GM23338 (cell line): Measurements from ENCODE around the gene NME1. TPM values are rescaled to one million over a fixed set of nuclear protein-coding genes. Genes with fewer than 3 reads are reported as not detected.

Experiments
- ATAC-seq: fragments of 200-7000 bp; cut with Tn5 transposase; 3 replicates; pipeline ENCODE4 v1.9.1; 2020
- DNase-seq: peaks from one replicate; pipeline ENCODE4 v3.0.0-alpha.2; 2015; ENCODE audit warnings: low spot score
- H2AFZ ChIP-seq: fragments of 200-600 bp; sonication (generic); 2 replicates; pipeline ENCODE4 v1.8.0; 2016; ENCODE audit warnings: antibody characterized with exemption, mild to moderate bottlenecking, moderate library complexity
- H3F3A ChIP-seq: fragments of 200-600 bp; sonication (generic); replicated peaks from 2 replicates; pipeline ENCODE4 v1.8.0; 2017; ENCODE audit warnings: antibody characterized with exemption, mixed run types, low read depth
- H3K27ac ChIP-seq: fragments of 200-600 bp; sonication (generic); 2 replicates; pipeline ENCODE4 v1.6.1; 2016; ENCODE audit warnings: low read depth
- H3K27me3 ChIP-seq: fragments of 200-600 bp; sonication (generic); 2 replicates; pipeline ENCODE4 v1.8.0; 2016; ENCODE audit warnings: mild to moderate bottlenecking, mixed run types, moderate library complexity; ENCODE audit not compliant: insufficient read depth
- H3K36me3 ChIP-seq: fragments of 200-600 bp; sonication (generic); 2 replicates; pipeline ENCODE4 v1.8.0; 2016; ENCODE audit warnings: mild to moderate bottlenecking; ENCODE audit not compliant: insufficient read depth
- H3K4me1 ChIP-seq: fragments of 200-600 bp; sonication (generic); 2 replicates; pipeline ENCODE4 v1.8.0; 2016; ENCODE audit warnings: mild to moderate bottlenecking, moderate library complexity; ENCODE audit not compliant: insufficient read depth
- H3K4me2 ChIP-seq: fragments of 200-600 bp; sonication (generic); 2 replicates; pipeline ENCODE4 v1.7.1; 2017; ENCODE audit warnings: mixed run types
- H3K4me3 ChIP-seq: fragments of 200-600 bp; sonication (generic); 2 replicates; pipeline ENCODE4 v1.6.1; 2016; ENCODE audit warnings: mixed run types
- H3K79me2 ChIP-seq: fragments of 200-600 bp; sonication (generic); replicated peaks from 2 replicates; pipeline ENCODE4 v1.8.0; 2017; ENCODE audit warnings: mild to moderate bottlenecking; ENCODE audit not compliant: insufficient read depth
- H3K9me2 ChIP-seq: fragments of 200-600 bp; sonication (generic); 2 replicates; pipeline ENCODE4 v1.8.0; 2017; ENCODE audit not compliant: insufficient read depth
- H4K20me1 ChIP-seq: fragments of 200-600 bp; sonication (generic); replicated peaks from 2 replicates; pipeline ENCODE4 v1.8.0; 2017; ENCODE audit warnings: mild to moderate bottlenecking; ENCODE audit not compliant: insufficient read depth
- H3K27ac Mint-ChIP-seq: 2 replicates; pipeline ENCODE4 v1.8.0; 2020; ENCODE audit warnings: inconsistent platforms, mild to moderate bottlenecking, moderate library complexity, mixed read lengths
- H3K27me3 Mint-ChIP-seq: 3 replicates; pipeline ENCODE4 v1.8.0; 2022; ENCODE audit warnings: low read depth, mild to moderate bottlenecking, moderate library complexity, mixed read lengths, inconsistent platforms; ENCODE audit not compliant: insufficient read depth, poor library complexity
- H3K36me3 Mint-ChIP-seq: 3 replicates; pipeline ENCODE4 v1.8.0; 2021; ENCODE audit warnings: low read depth, mild to moderate bottlenecking, inconsistent platforms, moderate library complexity, mixed read lengths
- H3K4me1 Mint-ChIP-seq: 3 replicates; pipeline ENCODE4 v1.8.0; 2020; ENCODE audit warnings: mild to moderate bottlenecking, inconsistent platforms, mixed read lengths
- H3K4me3 Mint-ChIP-seq: 3 replicates; pipeline ENCODE4 v1.8.0; 2021; ENCODE audit warnings: moderate library complexity, mild to moderate bottlenecking, inconsistent platforms, mixed read lengths
- H3K9me3 Mint-ChIP-seq: 3 replicates; pipeline ENCODE4 v1.8.0; 2020; ENCODE audit warnings: moderate library complexity, mild to moderate bottlenecking, inconsistent platforms, mixed read lengths
- CREB1 ChIP-seq: fragments of 250-450 bp; sonication (Bioruptor Pico); IDR thresholded peaks from 2 replicates; pipeline ENCODE4 v1.5.0; 2020; ENCODE audit warnings: low read depth, mild to moderate bottlenecking, moderate library complexity
- CTCF ChIP-seq, 2 experiments: fragments of 200-600 bp in 1 of 2; sonication (generic) in 1 of 2; conservative IDR thresholded peaks; 2 replicates each; pipeline versions ENCODE4 v1.5.1 to v1.6.1; 2016 to 2017; ENCODE audit warnings: antibody characterized with exemption in 2 of 2, low read depth in 2 of 2, mild to moderate bottlenecking in 2 of 2, moderate library complexity in 1 of 2
- ETS1 ChIP-seq: IDR thresholded peaks from 2 replicates; pipeline ENCODE4 v1.6.1; 2016; ENCODE audit warnings: antibody characterized with exemption
- EZH2 ChIP-seq: fragments of 200-600 bp; sonication (generic); IDR thresholded peaks from one replicate; pipeline ENCODE4 v1.8.0; 2017; ENCODE audit warnings: antibody characterized with exemption, mild to moderate bottlenecking, low read depth; ENCODE audit not compliant: unreplicated experiment
- EZH2phosphoT487 ChIP-seq: fragments of 200-600 bp; sonication (generic); IDR thresholded peaks from one replicate; pipeline ENCODE4 v1.8.1; 2018; ENCODE audit warnings: antibody characterized with exemption; ENCODE audit not compliant: unreplicated experiment
- JUNB ChIP-seq: IDR thresholded peaks from one replicate; pipeline ENCODE4 v1.6.1; 2016; ENCODE audit warnings: antibody characterized with exemption; ENCODE audit not compliant: unreplicated experiment
- NANOG ChIP-seq: IDR thresholded peaks from 2 replicates; pipeline ENCODE4 v1.6.1; 2016; ENCODE audit warnings: antibody characterized with exemption, borderline replicate concordance
- POLR2AphosphoS5 ChIP-seq: IDR thresholded peaks from 2 replicates; pipeline ENCODE4 v1.6.1; 2016; ENCODE audit warnings: antibody characterized with exemption, low read depth
- REST ChIP-seq: IDR thresholded peaks from one replicate; pipeline ENCODE4 v1.6.1; 2018; ENCODE audit warnings: antibody characterized with exemption; ENCODE audit not compliant: unreplicated experiment
- STAT1 ChIP-seq: IDR thresholded peaks from one replicate; pipeline ENCODE4 v1.6.1; 2016; ENCODE audit warnings: antibody characterized with exemption; ENCODE audit not compliant: unreplicated experiment
- ZNF114 ChIP-seq: fragments of 250-450 bp; sonication (Bioruptor Pico); IDR thresholded peaks from 2 replicates; pipeline ENCODE4 v1.5.0; 2020; ENCODE audit warnings: mild to moderate bottlenecking, moderate library complexity
- ZNF331 ChIP-seq: fragments of 250-450 bp; sonication (Bioruptor Pico); IDR thresholded peaks from 2 replicates; pipeline ENCODE4 v1.5.0; 2020; ENCODE audit warnings: low read depth, mild to moderate bottlenecking, moderate library complexity
- ZNF462 ChIP-seq: fragments of 250-450 bp; sonication (Bioruptor Pico); IDR thresholded peaks from 2 replicates; pipeline ENCODE4 v1.5.0; 2020; ENCODE audit warnings: mild to moderate bottlenecking, moderate library complexity
- polyA plus RNA-seq: library from polyadenylated mRNA; unstranded; fragments of >200 nt; fragmentation: Nextera tagmentation; extraction: Ambion mirVana; gene quantifications from 2 replicates; pipeline ENCODE4 v1.2.1, GENCODE V29; 2016
- total RNA-seq: library from RNA; depleted of rRNA; stranded (reverse); fragments of >200 nt; shearing (Covaris generic); gene quantifications from 2 replicates; pipeline ENCODE4 v1.2.3, GENCODE V29; 2014

The NME1 gene
- total and polyA plus RNA-seq, 2 experiments from 2014 or later = 159 to 534 TPM

GRCh38 chr17:51147650-51148049 is 5.7 kb upstream of the NME1 start:
- H3F3A ChIP-seq = 0 out of 2 replicates have a peak, but pooled peaks cover 2% of the 10 kb centered on the region
- H3K36me3 Mint-ChIP-seq = no peaks in the 10 kb centered on the region
- H3K9me2 ChIP-seq = no peaks in the 10 kb centered on the region
- no peaks in the 10 kb centered on the region for H4K20me1 ChIP-seq
- no peak overlapping the region for H3K4me3 Mint-ChIP-seq
- H3K27ac ChIP-seq = no peak overlapping the region
- no peaks in the 10 kb centered on the region for H3K9me3 Mint-ChIP-seq
- TF ChIP-seq ETS1 = no peak
- no peak for TF ChIP-seq ZNF114 (CRISPR knock-in tag)
- no peak for TF ChIP-seq REST
- no peak for TF ChIP-seq CREB1 (CRISPR knock-in tag)
- TF ChIP-seq ZNF462 (CRISPR knock-in tag) = no peak
- TF ChIP-seq NANOG = no peak
- no peak for TF ChIP-seq STAT1
- no peak for TF ChIP-seq POLR2AphosphoS5
- TF ChIP-seq ZNF331 (CRISPR knock-in tag) = no peak
- TF ChIP-seq EZH2 = no peak
- TF ChIP-seq EZH2phosphoT487 = no peak
- TF ChIP-seq JUNB = no peak
- TF ChIP-seq CTCF (conservative IDR thresholded peaks at IDR 0.05; ENCODE audit: low read depth in 2 of 2) = no peak
- DNase-seq (no peak), ATAC-seq (no peak)
- peaks cover 8% of the 10 kb centered on the region for H3K4me1 Mint-ChIP-seq
- no peak overlapping the region for H3K4me3 ChIP-seq
- peaks cover 2% of the 10 kb centered on the region for H3K27me3 Mint-ChIP-seq
- H3K4me2 ChIP-seq = no peak overlapping the region
- no peak overlapping the region for H3K27ac Mint-ChIP-seq
- no peaks in the 10 kb centered on the region for H3K79me2 ChIP-seq
- no peaks in the 10 kb centered on the region for H3K36me3 ChIP-seq
- H3K4me1 ChIP-seq = no peaks in the 10 kb centered on the region
- no peak overlapping the region for H2AFZ ChIP-seq
- H3K27me3 ChIP-seq = no peaks in the 10 kb centered on the region
